CD4-positive, alpha-beta T cell treated with Interleukin-15 for 4 hours (primary cell): ENCODE results near the gene ANKRD31.
A peak's percentile ranks its signal among the peaks of the same experiment; 100 is the strongest.
"Not testable (repeated sequence)": the region's sequence is repeated elsewhere in the genome, so short reads cannot be mapped to it uniquely, and the experiment has no call there.

Source experiments
- DNase-seq: peaks from one replicate; pipeline ENCODE4 v3.0.0-alpha.2; 2020; ENCODE audit warnings: low spot score

Gene ANKRD31

GRCh38 chr5:75148051-75148450 is 88.6 kb downstream of the ANKRD31 start:
- no peak for DNase-seq

DNA sequence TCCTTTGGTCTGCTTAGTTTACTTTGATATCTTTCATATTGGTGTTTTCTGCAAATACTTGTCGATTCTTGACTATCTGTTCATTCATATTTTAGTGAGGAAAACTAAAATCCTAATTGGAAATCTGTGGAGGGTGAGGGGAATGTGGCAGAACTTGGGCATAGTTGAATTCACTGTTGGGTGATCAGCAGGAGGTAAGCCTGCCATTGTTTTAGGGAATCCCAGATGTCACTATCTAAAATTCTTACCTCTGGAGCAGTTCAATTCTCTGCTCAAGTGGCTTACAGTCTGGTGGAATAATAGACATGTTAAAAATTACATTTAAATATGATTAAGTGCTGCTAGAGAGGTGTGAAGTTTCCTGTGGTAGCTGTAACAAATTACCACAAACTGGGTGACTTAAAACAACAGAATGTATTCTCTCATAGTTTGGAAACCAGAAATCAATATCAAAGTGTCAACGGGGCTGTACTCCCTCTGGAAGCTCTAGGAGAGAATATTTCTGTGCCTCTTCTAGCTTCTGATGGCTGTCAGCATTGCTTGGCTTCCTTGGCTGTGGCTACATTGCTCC is 94.0 kb downstream of the ANKRD31 start:
- DNase-seq, result no peak

- no peak for DNase-seq
Measured at GRCh38 chr5:75140277-75140676, 96.4 kb downstream of the ANKRD31 start.

- DNase-seq, result no peak
Measured at GRCh38 chr5:75138689-75139088, 98.0 kb downstream of the ANKRD31 start.

- no peak for DNase-seq
Measured at GRCh38 chr5:75130818-75131349, 105.8 kb downstream of the ANKRD31 start.

DNA sequence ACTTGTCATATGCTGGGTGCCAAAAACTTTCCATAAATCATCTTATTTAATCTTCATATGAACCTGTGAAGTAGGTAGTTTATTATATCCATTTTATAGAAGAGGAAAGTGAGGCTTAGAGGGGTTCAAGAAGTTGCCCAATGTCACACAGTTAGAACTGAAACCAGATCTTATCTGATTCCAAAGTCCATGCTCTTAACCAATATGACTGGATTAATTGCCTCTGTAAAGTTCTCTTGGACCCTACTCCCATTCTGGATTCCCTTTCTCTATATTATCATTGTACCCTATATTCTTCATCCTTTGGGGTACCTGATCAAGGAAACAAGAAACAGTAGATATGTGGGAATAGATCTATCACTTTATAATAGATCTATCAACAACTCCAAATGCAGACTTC is 119.8 kb downstream of the ANKRD31 start:
- DNase-seq, result no peak

GRCh38 chr5:75114311-75114710 is 122.4 kb downstream of the ANKRD31 start:
- not testable (repeated sequence) for DNase-seq

DNA sequence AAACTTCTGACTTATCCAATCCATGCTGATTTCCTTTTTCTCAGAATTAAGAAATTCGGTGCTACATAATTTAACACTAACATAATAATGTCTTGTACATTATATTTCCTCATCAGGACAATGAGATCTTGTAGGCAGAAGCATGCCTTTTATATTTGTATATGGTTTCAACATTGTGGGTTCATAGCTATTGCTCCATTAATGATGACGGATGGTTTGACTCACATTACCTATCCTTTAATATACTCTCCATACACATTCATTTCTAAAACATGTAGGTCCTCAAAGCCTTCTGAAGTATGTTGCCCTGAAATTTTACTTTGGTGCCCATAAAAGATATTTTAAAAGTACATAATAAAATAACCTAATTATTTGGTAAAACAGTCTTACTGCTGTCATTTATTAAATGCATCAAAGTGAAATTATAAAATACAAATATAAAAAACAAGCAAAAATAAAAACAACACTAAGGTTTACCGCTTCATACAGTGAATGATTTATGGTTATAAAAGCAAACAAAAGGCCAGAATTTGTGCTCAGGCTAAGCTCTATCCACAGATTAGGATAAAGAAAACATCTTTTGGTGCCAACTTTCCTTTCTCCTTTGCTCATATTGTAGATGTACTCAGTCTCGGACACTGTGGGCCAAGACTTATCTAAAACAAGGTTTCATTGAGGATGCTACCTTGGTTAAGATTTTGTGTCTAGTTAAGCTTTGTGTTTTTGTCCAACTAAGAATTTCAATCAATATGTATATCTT is 123.1 kb downstream of the ANKRD31 start:
- DNase-seq, result no peak

GRCh38 chr5:75108931-75109596 is 127.6 kb downstream of the ANKRD31 start:
- DNase-seq, result peak; percentile 15

- DNase-seq, result no peak
Measured at GRCh38 chr5:75108515-75108914, 128.2 kb downstream of the ANKRD31 start.

GRCh38 chr5:75095956-75096355 is 140.7 kb downstream of the ANKRD31 start:
- not testable (repeated sequence) for DNase-seq

- no peak for DNase-seq
Measured at GRCh38 chr5:75091597-75091996, 145.1 kb downstream of the ANKRD31 start.

DNA sequence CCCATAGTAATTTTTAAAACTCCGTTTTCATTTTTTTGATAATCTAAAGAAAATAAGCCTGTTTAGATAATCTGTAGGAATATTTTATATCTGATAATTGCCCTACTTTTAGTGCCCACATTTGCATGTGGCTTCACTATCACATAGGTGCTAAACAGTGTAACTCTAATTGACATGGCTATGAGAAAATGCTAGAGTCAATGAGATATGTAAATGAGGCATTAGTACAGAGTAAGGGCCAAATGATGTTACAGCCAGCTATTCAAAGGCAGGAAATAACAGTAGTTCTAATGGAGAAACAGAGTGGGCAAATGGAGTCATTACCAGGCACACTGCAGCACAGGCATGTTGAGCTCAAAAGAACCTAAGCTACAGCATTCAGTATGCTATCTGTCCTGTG is 147.0 kb downstream of the ANKRD31 start:
- no peak for DNase-seq

- no peak for DNase-seq
Measured at GRCh38 chr5:75089137-75089536, 147.5 kb downstream of the ANKRD31 start.

- no peak for DNase-seq
Measured at GRCh38 chr5:75088648-75089047, 148.0 kb downstream of the ANKRD31 start.

DNA sequence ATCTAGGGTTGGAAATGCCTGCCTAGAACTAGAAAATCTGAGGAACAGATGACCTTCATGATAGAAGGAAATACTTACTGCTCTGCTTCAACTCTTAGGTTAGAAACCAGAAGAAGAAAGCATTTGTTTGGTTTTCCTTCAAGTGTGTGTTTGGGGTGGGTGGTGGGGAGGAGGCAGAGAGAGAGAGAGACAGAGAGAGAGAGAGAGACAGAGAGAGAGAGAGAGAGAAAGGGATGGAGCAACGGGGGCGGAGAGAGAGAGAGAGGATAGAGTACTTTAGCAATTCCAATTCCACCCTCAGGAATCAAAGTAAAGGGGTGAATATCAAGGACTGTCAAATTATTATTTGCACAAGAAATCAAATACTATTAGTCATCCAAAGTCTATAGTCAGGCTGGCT is 155.2 kb downstream of the ANKRD31 start:
- no peak for DNase-seq

GRCh38 chr5:75079346-75079745 is 157.3 kb downstream of the ANKRD31 start:
- not testable (repeated sequence) for DNase-seq

- DNase-seq, result peak; percentile 35
Measured at GRCh38 chr5:75078027-75078426, 158.7 kb downstream of the ANKRD31 start.

DNA sequence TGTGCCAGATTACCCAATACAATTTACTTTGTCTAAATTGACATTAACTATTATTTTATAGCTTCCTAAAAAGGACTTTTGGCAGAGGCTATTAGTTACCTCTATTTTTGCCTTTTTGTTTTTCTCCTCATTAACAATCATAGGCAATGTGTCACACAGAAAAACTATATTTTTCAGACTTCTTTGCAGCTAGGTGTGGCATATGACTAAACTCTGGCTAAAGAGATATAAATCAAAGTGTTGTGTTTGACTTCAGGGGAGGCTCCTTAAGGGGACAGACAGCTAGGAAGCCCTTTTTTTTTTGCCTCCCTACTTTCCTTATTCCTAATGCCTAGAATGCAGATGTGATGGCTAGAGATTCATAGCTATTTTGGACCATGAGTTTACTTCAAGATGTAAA is 164.6 kb downstream of the ANKRD31 start:
- DNase-seq, result no peak

DNA sequence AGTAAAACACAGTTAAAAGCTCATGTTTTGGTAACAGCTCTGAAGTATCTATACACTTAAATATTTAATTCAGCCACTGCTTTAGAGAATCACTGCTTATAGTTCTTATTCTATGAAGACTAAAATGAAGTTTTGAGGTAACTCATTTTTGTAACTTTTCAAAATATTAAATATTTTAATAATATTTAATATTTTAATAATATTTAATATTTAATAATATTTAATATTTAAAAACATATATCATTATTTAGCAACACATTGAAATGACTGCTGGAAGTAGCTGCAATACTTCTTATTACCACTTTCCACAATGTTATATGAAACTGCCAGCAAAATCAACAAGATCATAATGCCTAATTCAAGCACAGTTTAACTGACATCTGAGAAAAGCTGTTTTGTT is 165.6 kb downstream of the ANKRD31 start:
- no peak for DNase-seq

DNA sequence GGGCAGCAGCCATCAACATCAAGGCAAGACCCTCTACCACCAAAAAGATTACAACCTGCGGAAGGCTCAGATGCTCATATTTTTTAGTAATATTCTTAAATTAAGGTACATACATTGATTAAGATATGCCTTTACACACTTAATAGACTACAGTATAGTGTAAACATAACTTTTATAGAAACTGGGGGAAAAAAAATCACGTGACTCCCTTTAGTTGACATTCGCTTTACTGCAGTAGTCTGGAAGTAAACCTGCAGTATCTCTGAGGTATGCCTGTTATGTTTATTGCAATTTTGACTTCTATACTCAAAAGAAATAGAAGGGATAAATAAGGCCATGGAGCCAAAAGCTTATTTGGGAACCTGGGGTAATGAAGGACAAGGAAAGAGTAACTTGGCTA is 169.2 kb downstream of the ANKRD31 start:
- no peak for DNase-seq

GRCh38 chr5:75062925-75063531 is 173.7 kb downstream of the ANKRD31 start:
- no peak for DNase-seq
